Measurements from ENCODE around the gene RDH12.
"Not testable (repeated sequence)": the region's sequence is repeated elsewhere in the genome, so short reads cannot be mapped to it uniquely, and the experiment has no call there.

The RDH12 gene

DNA sequence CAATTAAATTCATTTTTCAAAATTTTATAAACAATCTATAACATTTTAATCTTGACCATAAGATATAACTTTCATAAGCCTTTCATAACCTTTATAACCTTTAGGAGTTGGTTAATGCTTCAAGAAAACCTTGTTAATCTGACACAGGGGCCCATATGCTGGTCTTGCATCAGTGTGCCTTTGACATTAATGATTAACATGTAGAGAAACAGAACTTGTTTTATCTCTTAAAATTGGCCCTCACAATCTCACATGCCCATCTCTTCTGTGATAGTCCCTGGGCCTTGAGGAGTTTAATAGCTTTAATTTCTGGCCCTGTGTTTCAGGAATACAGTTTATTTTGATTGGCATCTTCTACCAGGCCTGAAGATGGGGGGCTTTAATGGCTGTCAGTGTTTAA is 7.7 kb downstream of the RDH12 start:
- not testable (repeated sequence) for DNase-seq

DNA sequence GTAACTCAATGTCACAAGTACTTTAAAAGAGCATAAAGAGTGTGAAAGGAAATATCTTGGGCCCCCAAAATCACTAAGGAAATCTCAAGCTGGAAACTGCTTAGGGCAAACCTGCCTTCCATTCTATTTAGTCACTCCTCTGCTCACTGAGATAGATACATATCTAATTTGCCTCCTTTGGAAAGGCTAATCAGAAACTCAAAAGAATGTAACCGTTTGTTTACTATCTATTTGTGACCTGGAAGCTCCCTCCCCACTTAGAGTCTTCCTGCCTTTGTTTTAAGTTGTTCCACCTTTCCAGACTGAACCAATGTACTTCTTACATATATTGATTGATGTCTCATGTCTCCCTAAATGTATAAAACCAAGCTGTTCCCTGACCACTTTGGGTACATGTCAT is 8.1 kb downstream of the RDH12 start:
- DNase-seq = not testable (repeated sequence)

DNA sequence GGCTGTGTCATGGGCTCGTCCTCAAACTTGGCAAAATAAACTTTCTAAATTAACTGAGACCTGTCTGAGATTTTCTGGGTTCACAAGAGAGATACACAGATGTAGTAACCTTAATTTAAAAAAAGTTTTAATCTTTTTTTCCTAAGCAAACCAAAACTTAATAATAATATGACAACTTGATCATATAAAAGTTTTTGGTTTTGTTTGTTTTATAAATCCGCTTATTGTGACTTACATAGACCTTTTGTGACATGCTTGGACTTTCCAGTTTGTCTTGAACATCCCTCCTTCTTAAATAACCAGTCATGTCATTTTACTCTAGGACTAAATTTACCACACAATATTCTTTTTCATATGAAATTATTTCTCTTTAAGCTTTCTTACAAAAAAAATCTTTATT is 8.5 kb downstream of the RDH12 start:
- DNase-seq = no peak

DNA sequence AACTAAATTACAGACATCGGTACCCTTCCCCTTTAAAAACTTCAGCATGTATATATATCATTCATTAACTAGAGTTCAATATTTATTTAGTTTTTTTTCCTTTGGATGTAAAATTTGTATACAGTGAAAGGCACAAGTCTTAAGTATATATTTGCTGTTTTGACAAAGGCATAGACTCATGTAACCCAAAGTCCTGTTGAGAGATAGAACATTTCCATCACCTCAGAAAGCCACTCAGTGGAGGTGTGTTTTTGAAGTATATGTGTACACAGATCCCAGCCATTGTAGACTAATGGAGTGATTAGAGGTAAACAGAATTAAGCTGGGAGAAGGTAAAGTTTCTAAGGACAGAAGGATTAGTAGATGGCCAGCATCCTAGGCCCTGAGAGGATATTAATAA is 15.4 kb downstream of the RDH12 start:
- DNase-seq = no peak

DNA sequence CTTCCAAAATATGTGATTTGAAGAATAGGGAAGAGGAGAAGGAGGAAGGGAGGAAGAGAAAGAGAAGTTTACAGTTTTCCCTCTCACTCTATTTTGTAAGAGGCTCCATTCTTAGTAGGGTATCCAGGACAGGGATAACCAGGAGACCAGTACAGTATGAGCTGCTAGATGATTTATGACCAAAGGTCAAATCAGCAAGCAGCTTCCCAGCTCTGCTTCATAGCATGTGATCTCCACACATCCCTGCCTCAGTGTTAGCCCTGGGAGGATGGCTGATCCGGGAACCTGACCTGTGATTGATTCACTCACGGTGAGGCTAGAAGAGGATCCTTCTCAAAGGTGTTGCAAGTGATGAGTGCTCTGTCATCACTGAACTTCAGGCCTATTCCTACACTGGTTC is 16.6 kb downstream of the RDH12 start:
- no peak for DNase-seq

DNA sequence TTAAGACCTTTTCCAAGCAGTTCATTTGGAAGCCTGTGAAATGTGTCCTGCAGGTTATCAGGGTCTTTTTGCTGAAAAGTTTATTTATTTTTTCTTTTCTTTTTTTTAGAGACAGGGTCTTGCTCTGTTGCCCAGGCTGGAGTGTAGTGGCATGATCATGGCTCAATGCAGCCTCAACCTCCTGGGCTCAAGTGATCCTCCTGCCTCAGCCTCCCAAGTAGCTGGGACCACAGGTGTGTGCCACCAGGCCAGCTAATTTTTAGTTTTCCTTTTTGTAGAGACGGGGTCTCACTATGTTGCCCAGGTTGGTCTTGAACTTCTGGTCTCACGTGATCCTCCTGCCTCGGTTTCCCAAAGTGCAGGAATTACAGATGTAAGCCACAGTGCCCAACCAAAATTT is 17.7 kb downstream of the RDH12 start:
- not testable (repeated sequence) for DNase-seq

DNA sequence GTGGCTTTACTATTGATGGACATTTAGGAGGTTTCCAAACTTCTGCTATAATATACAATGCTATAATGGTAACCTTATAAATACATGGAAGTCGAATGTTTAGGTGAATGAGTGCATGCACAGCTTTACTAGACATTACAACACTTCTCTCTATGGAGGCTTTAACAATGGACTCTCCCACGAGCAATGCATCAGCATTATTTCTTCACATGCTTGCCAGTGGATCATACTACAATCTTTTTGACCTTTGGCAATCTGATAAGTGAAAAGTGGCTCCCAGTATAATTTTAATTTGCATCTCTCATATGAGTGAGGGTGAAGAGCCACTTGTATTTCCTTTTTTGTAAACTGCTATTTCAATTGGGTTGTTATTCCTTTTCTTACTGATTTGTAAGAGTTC is 18.2 kb downstream of the RDH12 start:
- no peak for DNase-seq

DNA sequence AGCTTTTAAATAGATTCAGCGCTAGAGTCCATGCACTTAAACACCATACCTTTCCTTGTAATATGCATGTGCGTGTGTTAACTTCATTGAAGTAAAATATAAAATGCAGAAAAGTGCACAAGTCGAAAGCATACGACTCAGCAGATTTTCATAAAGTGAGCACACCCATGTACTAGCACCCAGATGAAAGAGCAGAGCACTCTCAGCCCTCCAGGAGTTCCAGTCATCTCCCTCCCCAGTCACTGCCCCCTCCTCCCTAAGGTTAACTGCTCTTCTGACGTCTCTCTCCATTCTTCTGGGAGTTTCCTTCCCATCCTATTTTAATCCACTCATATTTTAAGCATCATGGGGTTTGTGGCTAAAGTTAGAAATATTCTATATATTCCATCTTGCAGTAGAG is 20.2 kb downstream of the RDH12 start:
- DNase-seq = no peak

DNA sequence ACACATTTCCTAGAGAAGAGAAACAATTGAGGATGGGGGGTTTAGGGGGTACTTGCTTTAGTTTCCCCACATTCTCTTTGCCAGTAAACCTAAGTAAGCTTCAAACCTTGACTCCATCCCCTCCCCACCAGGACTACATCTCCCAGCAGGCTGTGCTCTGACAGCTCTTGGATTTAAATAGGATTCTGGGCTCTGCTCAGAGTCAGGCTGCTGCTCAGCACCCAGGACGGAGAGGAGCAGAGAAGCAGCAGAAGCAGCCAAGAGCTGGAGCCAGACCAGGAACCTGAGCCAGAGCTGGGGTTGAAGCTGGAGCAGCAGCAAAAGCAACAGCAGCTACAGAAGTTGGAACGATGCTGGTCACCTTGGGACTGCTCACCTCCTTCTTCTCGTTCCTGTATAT is 20.6 kb downstream of the RDH12 start:
- DNase-seq = no peak

DNA sequence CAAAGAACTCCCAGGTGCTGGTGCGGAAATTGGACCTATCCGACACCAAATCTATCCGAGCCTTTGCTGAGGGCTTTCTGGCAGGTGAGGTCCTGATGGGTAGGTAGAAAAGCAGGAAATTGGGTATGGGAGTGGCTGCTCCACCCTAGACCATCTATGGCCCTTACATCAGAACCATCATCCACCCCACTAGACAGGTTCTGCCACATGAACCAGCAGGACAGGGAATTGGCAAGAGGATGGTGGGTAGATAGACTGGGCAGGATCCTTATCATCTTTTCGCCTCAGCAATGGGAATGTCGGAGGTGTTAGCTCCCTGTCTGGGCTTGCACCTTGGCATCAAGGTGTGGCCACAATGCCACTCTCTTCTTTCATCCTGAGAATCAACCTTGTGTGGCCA is 23.5 kb downstream of the RDH12 start:
- DNase-seq = no peak

DNA sequence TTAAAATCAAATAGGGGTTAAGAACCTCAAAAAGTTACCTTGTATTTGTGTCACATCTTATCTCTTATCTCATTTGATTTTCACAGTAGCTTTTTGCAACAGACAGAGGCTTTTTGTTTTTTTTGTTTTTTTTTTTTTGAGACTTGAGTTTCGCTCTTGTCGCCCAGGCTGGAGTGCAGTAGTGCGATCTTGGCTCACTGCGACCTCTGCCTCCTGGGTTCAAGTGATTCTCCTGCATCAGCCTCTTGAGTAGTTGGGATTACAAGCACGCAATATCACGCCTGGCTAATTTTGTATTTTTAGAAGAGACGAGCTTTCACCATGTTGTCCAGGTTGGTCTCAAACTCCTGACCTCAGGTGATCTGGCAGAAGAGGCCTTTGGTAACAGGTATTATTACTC is 25.7 kb downstream of the RDH12 start:
- no peak for DNase-seq

DNA sequence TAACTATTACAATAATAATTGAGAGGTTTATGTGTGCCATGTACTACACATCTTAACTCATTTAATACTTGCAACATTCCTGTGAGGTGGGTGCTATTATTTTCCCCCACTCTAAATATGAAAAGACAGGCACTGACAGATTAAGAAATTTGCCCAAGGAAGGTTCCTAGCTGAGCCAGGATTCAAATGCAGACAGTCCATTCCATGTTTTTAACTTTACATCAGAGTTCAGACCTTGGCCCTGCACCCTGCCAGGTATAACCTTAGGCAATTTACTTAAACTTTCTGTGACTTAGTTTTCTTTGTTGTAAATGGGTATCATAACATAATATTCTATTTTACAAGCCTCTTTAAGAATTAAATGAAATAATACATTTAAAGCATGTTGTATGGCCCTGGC is 26.6 kb downstream of the RDH12 start:
- no peak for DNase-seq

DNA sequence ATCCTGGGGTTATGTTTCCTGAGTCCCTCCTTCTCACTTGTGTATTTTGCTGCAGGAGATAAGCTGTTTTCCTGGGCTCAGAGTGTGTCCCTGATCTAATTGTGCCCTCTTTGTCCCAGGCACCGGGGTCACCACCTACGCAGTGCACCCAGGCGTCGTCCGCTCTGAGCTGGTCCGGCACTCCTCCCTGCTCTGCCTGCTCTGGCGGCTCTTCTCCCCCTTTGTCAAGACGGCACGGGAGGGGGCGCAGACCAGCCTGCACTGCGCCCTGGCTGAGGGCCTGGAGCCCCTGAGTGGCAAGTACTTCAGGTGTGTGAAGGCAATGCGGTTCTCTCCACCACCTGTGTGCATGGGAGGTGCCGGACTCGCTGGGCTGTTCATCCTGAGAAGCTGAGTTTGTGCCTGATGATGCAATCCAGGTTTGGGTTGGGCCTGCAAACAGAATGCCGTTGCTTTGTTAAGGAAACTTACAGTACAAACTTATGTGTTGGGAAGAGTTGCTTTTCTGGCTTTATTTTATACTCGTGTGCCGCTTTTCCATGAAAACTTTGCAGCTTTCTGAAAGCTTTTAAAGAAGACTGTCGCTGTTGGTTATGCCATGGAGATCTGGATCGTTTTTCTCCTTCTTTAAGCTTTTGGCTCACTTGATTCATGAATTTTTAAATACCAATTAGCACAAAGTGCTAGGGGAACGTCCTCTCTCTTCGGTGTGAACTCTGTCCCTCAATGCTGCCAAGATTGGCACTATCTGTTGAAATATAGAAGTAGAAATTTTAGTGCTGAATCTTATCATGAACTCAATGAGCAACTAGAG is 27.6 kb downstream of the RDH12 start:
- no peak for DNase-seq

DNA sequence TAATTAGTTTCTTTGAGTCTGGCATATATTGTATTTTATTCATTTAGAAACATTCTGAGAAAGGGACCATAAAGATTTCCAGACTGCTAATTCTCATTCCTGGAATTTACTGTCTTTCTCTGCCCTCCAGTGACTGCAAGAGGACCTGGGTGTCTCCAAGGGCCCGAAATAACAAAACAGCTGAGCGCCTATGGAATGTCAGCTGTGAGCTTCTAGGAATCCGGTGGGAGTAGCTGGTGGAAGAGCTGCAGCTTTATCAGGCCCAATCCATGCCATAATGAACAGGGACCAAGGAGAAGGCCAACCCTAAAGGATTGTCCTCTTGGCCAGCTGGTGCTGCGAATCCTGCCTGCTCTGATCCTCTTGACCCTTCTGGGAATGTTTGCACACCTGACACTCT is 31.9 kb downstream of the RDH12 start:
- DNase-seq = no peak

DNA sequence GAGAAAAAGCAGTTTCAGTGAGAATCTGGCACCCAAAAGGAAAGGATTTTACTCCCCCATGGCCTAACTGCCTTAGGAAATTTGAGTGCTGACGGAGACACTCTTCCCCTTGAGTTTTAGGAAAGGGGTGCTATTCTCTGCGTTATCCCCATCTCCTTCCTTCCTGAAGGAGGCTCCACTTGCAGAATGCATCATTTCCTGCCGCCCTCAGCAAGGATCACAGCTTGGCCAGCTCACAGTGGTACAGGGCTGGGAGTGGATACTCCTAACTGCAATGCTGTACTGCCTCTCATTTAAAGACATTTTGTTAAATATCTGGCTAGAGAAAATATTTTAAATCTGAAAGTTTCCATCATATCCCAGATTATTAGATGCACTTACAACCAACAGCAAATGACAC is 33.0 kb downstream of the RDH12 start:
- no peak for DNase-seq

DNA sequence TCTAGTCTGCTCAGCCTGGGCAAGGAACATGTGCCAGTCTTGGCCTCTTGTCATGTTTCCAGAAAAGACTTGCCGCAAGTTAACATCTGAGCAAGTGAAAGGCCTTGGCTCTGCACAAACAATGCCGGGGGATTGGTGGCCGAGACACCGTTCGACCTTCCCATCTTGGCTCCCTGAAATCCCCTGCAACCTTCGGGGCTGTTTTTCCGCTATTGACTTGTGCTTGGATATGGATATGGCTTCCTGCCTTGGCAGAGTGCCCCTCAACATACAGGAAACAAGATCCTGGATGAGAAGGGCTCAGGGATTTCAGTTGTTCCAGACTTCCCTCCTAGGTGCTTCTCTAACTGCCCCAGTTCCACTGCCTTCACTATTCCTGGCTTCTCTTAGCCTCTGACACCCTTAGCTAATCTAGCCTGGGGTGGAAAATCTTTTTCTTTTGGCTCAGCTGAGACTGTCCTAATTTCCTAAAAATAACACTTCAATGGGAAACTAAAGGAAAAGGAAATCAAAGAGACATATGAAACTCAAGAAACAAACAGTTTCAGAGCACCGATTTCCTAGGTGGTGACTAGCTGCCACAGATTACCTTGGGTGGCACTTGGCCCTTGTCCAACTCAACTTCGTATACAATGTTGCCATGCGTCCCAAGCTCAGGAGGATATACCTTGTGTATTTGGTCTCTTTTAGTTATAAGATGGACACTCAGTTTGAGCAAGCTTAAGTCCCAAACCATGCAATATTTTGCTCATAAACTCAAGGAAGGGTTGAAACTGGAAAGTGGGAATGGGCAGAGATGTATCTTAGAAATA is 33.9 kb downstream of the RDH12 start:
- no peak for DNase-seq

DNA sequence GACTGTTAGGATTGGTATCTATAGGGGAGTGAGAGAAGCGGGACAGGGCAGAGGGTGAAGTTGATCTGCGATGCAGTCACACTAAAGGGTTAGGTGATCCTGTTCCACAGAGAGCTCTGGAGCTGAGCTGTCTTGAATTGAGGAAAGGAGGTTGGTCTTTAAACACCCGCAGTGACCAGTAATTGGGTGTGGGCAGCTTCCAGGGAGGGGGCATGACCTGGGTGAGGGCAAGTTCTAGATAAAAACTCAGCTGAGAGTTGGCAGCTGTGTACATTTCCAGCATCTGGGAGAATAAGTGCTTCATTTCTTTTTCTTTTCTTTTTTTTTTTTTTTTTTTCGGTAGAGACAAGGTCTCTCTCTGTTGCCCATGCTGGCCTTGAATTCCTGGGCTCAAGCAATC is 35.1 kb downstream of the RDH12 start:
- DNase-seq = no peak

DNA sequence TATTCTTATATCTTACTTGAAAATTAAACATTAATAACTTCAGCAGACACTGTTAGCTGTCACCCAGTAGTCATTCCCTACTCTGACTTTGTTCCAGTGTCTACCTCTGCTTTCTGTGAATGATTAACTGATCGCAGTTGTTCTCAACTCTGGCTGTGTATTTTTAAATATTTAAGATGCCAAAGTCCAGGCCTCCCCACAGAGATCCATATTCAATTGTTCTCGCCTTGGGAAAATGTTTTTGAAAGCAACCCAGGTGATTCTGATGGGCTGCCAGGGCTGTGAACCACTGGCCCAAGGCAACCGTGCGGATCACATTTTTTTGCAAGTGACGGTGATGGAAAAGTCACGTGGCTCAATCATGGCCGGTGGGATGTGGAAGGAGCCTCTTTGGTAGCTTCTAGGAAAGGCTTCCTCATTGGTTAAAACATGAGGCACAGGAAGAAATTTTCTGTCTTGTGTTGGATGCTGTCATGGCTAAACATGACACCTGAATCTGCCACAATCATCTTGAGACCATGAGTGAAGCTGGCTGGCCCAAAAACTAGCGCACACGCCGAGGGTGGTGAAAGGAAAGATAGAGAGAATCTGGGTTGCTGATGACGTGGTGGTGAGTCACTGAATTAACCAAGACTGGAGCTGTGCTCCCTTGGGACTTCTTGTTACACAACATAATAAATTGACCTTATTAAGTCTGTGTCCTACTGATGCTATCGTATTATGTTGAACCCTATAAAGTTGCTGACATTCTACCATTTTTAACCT is 37.2 kb downstream of the RDH12 start:
- no peak for DNase-seq

DNA sequence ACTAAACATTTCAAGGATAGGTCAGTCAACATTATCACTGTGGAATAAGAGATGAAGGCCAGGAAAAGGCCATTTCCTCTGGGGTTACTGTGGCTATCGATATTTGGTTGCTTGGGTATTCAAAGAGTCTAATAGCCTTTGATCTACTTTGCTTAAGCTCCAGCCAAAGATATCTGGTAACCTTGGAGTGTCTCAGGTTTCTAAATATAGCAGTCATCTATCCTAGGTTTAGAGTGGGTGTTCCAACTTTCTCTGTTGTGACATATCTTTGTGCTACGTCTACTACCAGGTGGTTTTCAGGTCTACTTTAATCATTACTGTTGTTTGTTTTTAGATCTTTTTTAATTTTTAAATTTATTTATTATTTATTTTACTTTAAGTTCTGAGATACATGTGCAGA is 42.4 kb downstream of the RDH12 start:
- DNase-seq = no peak

DNA sequence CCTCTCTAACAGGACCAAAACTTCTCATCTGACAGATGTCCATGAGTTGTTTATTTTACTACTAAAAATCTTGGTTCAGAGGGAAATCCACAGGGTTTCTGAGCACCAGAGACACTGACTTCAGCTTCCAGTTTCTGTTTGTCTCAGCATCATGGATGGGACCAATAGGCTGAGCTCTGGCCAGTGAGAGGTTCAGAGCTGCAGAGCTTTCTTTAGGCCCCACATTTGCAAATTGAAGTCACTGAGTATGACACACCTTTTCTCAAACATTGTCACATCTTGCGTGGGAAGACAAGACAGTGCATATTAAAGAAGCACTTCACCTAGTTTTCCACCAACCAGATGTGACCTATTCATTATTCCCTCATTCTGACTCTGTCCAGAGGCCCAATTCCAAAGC is 45.2 kb downstream of the RDH12 start:
- no peak for DNase-seq

DNA sequence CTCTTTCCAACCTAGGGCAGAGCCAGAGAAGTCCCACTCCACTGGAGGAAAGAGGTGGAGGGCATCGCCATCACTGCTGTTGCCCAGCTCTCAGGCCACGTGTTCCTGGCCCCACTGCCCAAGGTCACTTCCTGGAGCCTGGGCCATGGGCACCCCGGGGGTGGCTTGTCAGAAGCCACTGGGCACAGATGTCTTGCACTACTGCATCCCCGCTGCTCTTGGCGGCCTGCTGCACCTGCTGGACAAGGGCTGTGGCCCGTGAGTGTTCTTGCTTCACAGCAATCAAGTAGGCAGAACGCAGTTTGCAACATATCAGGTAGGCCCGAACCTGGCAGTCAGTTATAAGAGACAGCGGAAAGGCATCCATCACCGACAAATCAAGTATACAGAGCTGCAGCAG is 46.6 kb downstream of the RDH12 start:
- no peak for DNase-seq

DNA sequence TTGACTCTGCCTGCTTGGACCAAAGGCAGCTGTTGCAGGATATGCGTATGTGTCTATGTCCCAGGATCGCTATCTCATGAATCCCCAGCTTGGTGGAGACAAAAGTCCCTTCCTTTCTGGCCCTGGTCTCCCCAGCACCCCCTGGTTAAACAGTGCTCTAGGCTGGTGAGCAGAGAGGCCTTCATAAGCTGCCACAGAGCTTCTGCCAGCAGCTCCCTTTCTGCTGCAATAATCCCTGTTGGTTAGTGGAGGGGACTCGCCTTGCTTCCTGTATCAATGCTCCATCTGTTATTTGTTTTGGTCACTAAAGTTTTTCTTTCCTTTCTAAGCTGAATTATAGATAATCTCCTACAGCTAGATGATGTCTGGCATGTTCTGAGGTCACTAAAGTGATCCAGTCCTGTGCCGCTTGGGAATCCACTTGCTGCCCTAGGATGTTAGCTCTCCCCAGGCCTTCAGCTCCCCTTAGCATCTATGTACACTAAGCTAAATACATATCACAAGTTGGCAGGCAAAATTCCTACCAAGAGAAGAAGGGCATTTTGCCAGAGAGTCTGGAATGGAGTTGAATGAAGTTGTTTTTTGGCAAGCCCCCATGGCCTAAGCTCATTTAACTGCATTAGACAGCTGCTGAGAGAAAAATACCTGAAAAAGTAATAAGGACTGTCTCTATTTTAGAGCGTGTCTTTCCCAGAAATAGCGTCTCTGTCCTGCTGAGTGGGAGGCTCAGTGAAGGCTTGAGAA is 47.8 kb downstream of the RDH12 start:
- no peak for DNase-seq

DNA sequence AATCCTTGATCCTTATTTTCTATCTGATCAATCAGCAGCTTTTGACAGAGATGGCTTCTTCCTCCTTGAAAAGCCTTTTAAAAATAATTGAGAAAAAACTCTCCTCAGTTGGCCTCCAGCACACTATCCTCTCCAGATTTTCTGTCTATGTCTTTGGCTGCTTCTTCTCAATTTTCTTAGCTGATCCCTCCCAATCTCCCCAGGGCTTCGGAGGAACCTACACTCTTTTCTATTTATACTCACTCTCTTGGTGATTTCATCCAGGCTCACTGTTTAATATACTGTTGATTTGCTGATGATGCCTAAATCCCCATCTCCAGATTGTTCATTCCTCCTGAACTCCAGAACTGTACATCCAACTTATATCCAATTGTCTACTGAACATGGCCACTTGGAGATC is 54.8 kb downstream of the RDH12 start:
- no peak for DNase-seq

Data from NCI-H187 treated with DMSO at 0.1 percent for 48 hours (cell line).